HCT116 (cell line): ENCODE data around the gene ZNFX1. TPM values are rescaled to one million over a fixed set of nuclear protein-coding genes. Genes with fewer than 3 reads are reported as not detected.

Experiments
- ATAC-seq: fragments of 200-7000 bp; cut with Tn5 transposase; 2 replicates; pipeline ENCODE4 v1.9.1; 2020; ENCODE audit warnings: mild to moderate bottlenecking, moderate library complexity
- BruUV-seq: library from RNA; stranded (reverse); fragments of 400-500 nt; replicated peaks from 2 replicates; lab custom pipeline; 2021; lab: Mats Ljungman, UMichigan
- CTCF ChIA-PET: fragments of 300-600 bp; sonication (Branson Sonifier 250); formaldehyde crosslinking; loops from one replicate; lab custom pipeline; 2021; ENCODE audit warnings: antibody characterized with exemption; lab: Charles Lee
- POLR2A ChIA-PET: fragments of 300-600, 350-600 bp; sonication (Branson Sonifier 250); formaldehyde crosslinking; loops from one replicate; lab custom pipeline; 2021; ENCODE audit warnings: antibody characterized with exemption; lab: Charles Lee
- RAD21 ChIA-PET, 2 experiments: fragments of 300-600 bp; sonication (Branson Sonifier 250); formaldehyde crosslinking; loops; one replicate each; lab custom pipeline; 2023; ENCODE audit warnings: low total read pairs in 2 of 2; ENCODE audit not compliant: uncharacterized antibody in 2 of 2, unreplicated experiment in 2 of 2, low non-redundant PET in 1 of 2; lab: Charles Lee
- DNase-seq: peaks from one replicate; pipeline ENCODE4 v3.0.0-alpha.2; 2010; ENCODE audit warnings: low read depth, low spot score
- H2AFZ ChIP-seq: fragments of 200-600 bp; shearing (Covaris generic), sonication (generic); 2 replicates; pipeline ENCODE4 v1.6.1; 2017; ENCODE audit warnings: low read depth, mixed run types, mixed read lengths, antibody characterized with exemption, low read length; ENCODE audit not compliant: poor library complexity, severe bottlenecking
- H3K27ac ChIP-seq: 2 replicates; pipeline ENCODE4 v1.5.1; 2012; ENCODE audit warnings: low read depth, low read length
- H3K27me3 ChIP-seq: fragments of 200-600 bp; sonication (generic); 2 replicates; pipeline ENCODE4 v1.6.1; 2016; ENCODE audit warnings: mixed run types, low read length, mixed read lengths; ENCODE audit not compliant: insufficient read depth
- H3K36me3 ChIP-seq, 2 experiments: fragments of 200-500 bp in 1 of 2; fragments of 200-600 bp in 1 of 2; sonication (Bioruptor generic) in 1 of 2; sonication (generic) in 1 of 2; 2 replicates each; pipeline versions ENCODE4 v1.5.1 to v1.6.1; 2014 to 2016; ENCODE audit warnings: low read length in 2 of 2, inconsistent platforms in 1 of 2, mixed read lengths in 1 of 2, mixed run types in 1 of 2; ENCODE audit not compliant: insufficient read depth in 2 of 2, control insufficient read depth in 1 of 2
- H3K4me1 ChIP-seq, 2 experiments: fragments of 200-600 bp in 1 of 2; sonication (generic) in 1 of 2; 2 replicates each; pipeline versions ENCODE4 v1.5.1 to v1.6.1; 2012 to 2017; ENCODE audit warnings: low read length in 2 of 2, inconsistent platforms in 1 of 2, mild to moderate bottlenecking in 1 of 2, mixed read lengths in 1 of 2, mixed run types in 1 of 2, moderate library complexity in 1 of 2; ENCODE audit not compliant: insufficient read depth in 2 of 2, control insufficient read depth in 1 of 2
- H3K4me2 ChIP-seq: fragments of 200-600 bp; sonication (generic); 2 replicates; pipeline ENCODE4 v1.6.1; 2017; ENCODE audit warnings: mixed run types, low read length, mixed read lengths
- H3K4me3 ChIP-seq, 2 experiments: fragments of 200-600 bp in 1 of 2; sonication (generic) in 1 of 2; replicated peaks in 1 of 2; 2 replicates each; pipeline ENCODE4 v1.5.1; 2011 to 2016; ENCODE audit warnings: low read length in 2 of 2, control low read depth in 1 of 2, low read depth in 1 of 2, mild to moderate bottlenecking in 1 of 2, mixed read lengths in 1 of 2, mixed run types in 1 of 2
- H3K79me2 ChIP-seq: fragments of 200-600 bp; sonication (generic); 2 replicates; pipeline ENCODE4 v1.6.1; 2017; ENCODE audit warnings: mild to moderate bottlenecking, mixed run types, low read length, moderate library complexity, mixed read lengths; ENCODE audit not compliant: insufficient read depth
- H3K9ac ChIP-seq: fragments of 200-600 bp; sonication (generic); 2 replicates; pipeline ENCODE4 v1.6.1; 2016; ENCODE audit warnings: low read length, mixed read lengths
- H3K9me2 ChIP-seq: fragments of 200-600 bp; sonication (generic), shearing (Covaris generic); 2 replicates; pipeline ENCODE4 v1.6.1; 2017; ENCODE audit warnings: mixed run types, mild to moderate bottlenecking, moderate library complexity; ENCODE audit not compliant: insufficient read depth
- H3K9me3 ChIP-seq, 2 experiments: fragments of 200-500 bp in 1 of 2; fragments of 200-600 bp in 1 of 2; sonication (Bioruptor generic) in 1 of 2; sonication (generic) in 1 of 2; 2 replicates each; pipeline ENCODE4 v1.6.1; 2014 to 2017; ENCODE audit warnings: low read length in 2 of 2, mixed read lengths in 2 of 2, inconsistent platforms in 1 of 2, low read depth in 1 of 2, mild to moderate bottlenecking in 1 of 2, mixed run types in 1 of 2, moderate library complexity in 1 of 2; ENCODE audit not compliant: control insufficient read depth in 1 of 2, insufficient read depth in 1 of 2
- H4K20me1 ChIP-seq: fragments of 200-600 bp; sonication (generic), shearing (Covaris generic); 2 replicates; pipeline ENCODE4 v1.6.1; 2017; ENCODE audit warnings: mixed run types, mild to moderate bottlenecking, moderate library complexity; ENCODE audit not compliant: insufficient read depth
- CEBPB ChIP-seq: IDR thresholded peaks from 2 replicates; pipeline ENCODE4 v1.6.1; 2012; ENCODE audit warnings: low read depth
- CTCF ChIP-seq, 3 experiments: fragments of 200-600 bp in 1 of 3; sonication (generic) in 1 of 3; IDR thresholded peaks in 2 of 3; conservative IDR thresholded peaks in 1 of 3; 2 replicates each; pipeline ENCODE4 v1.5.1; 2012 to 2017; ENCODE audit warnings: low read depth in 2 of 3, low read length in 2 of 3, antibody characterized with exemption in 1 of 3, borderline replicate concordance in 1 of 3, control low read depth in 1 of 3, mild to moderate bottlenecking in 1 of 3, mixed read lengths in 1 of 3, mixed run types in 1 of 3, moderate library complexity in 1 of 3; ENCODE audit not compliant: insufficient read depth in 1 of 3
- FOSL1 ChIP-seq: IDR thresholded peaks from 2 replicates; pipeline ENCODE4 v1.6.1; 2012; ENCODE audit warnings: low read depth
- JUND ChIP-seq: IDR thresholded peaks from 2 replicates; pipeline ENCODE4 v1.6.1; 2012
- POLR2A ChIP-seq: IDR thresholded peaks from 2 replicates; pipeline ENCODE4 v1.7.0; 2011; ENCODE audit warnings: borderline replicate concordance; ENCODE audit not compliant: insufficient read depth, insufficient read length; ENCODE audit errors: extremely low read depth
- POLR2AphosphoS5 ChIP-seq: IDR thresholded peaks from 2 replicates; pipeline ENCODE4 v1.6.1; 2011; ENCODE audit warnings: mild to moderate bottlenecking, low read depth, low read length, moderate library complexity
- REST ChIP-seq: IDR thresholded peaks from 2 replicates; pipeline ENCODE4 v1.6.1; 2012; ENCODE audit warnings: low read depth
- SP1 ChIP-seq: IDR thresholded peaks from 2 replicates; pipeline ENCODE4 v1.6.1; 2012; ENCODE audit warnings: low read depth
- TCF7L2 ChIP-seq: IDR thresholded peaks from 2 replicates; pipeline ENCODE4 v1.7.0; 2011; ENCODE audit warnings: borderline replicate concordance, inconsistent platforms; ENCODE audit not compliant: insufficient read depth, insufficient read length; ENCODE audit errors: extremely low read depth
- ZNF274 ChIP-seq: fragments of 200-500 bp; sonication (Bioruptor generic); IDR thresholded peaks from 2 replicates; pipeline ENCODE4 v1.6.1; 2014; ENCODE audit warnings: mild to moderate bottlenecking, low read depth, low read length, inconsistent platforms
- intact Hi-C: fragments of 100-400 bp; cut with micrococcal nuclease; formaldehyde crosslinking; loops from 2 replicates; pipeline ENCODE4 v1.10.0; 2022
- total RNA-seq: library from RNA; stranded (reverse); gene quantifications from one replicate; pipeline ENCODE4 v1.2.1, GENCODE V29; 2021; ENCODE audit not compliant: unreplicated experiment

The ZNFX1 gene
- total RNA-seq, 1 experiment from 2014 or later, result 24.1 TPM

DNA sequence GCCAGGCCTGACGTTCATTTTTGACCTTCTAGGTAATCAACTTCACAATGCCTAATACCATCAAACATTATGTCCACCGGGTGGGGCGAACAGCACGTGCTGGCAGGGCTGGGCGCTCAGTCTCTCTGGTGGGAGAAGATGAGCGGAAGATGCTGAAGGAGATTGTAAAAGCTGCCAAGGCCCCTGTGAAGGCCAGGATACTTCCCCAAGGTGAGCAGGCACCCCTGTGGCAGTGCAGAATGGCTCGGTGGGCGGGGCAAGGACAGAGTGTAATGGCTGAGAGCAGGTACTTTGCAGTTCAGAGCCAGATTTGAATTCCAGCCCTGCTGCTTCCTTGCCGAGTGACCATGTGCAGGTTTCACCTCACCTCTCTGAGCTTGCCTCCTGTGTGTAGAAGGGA, 41.6 kb downstream of the ZNFX1 start:
- RAD21 ChIA-PET, result no interaction called here
- H3K9ac ChIP-seq, result no peak overlapping the region
- H3K27me3 ChIP-seq, result no peaks in the 10 kb centered on the region
- H3K4me1 ChIP-seq, result no peaks in the 10 kb centered on the region
- peak; percentile 47; the same call in 1 of the 2 replicates for ATAC-seq
- BruUV-seq, result no TSS peak
- TF ChIP-seq TCF7L2, result no peak
- TF ChIP-seq POLR2A, result no peak
- no peak for TF ChIP-seq POLR2AphosphoS5
- TF ChIP-seq FOSL1, result no peak
- no peak for TF ChIP-seq CTCF (IDR thresholded peaks at IDR 0.05 in 2 of 3, conservative IDR thresholded peaks at IDR 0.05 in 1 of 3; ENCODE audit: borderline replicate concordance in 1 of 3, insufficient read depth in 1 of 3, low read depth in 2 of 3, low read length in 2 of 3)
- no peak for TF ChIP-seq SP1
- no peaks in the 10 kb centered on the region for H3K79me2 ChIP-seq
- H3K36me3 ChIP-seq, result peaks cover 54 to 62% of the 10 kb centered on the region in 2 experiments
- H3K27ac ChIP-seq, result no peak overlapping the region
- H3K4me2 ChIP-seq, result no peak overlapping the region
- POLR2A ChIA-PET, result no interaction called here
- CTCF ChIA-PET, result no interaction called here
- intact Hi-C loops, result no loop called here
- DNase-seq, result no peak
- no peaks in the 10 kb centered on the region for H4K20me1 ChIP-seq
- H3K9me3 ChIP-seq, result no peaks in the 10 kb centered on the region
- no peaks in the 10 kb centered on the region for H3K9me2 ChIP-seq
- H3K4me3 ChIP-seq, result no peak overlapping the region
- no peak overlapping the region for H2AFZ ChIP-seq

GRCh38 chr20:49234831-49235230, 43.0 kb downstream of the ZNFX1 start:
- Histone ChIP-seq H3K36me3 (peaks cover 61 to 67% of the 10 kb centered on the region in 2 experiments), H4K20me1 (no peaks in the 10 kb centered on the region), H3K4me1 (no peaks in the 10 kb centered on the region), H3K9me2 (no peaks in the 10 kb centered on the region), H3K27ac (no peak overlapping the region), H3K4me3 (no peak overlapping the region), H3K27me3 (no peaks in the 10 kb centered on the region), H3K9me3 (no peaks in the 10 kb centered on the region), H3K9ac (no peak overlapping the region), H2AFZ (no peak overlapping the region), H3K4me2 (no peak overlapping the region), H3K79me2 (no peaks in the 10 kb centered on the region)
- intact Hi-C loops, result no loop called here
- ATAC-seq, result no peak
- RAD21 ChIA-PET, result no interaction called here
- no peak for TF ChIP-seq REST
- TF ChIP-seq POLR2A, result no peak
- no peak for TF ChIP-seq POLR2AphosphoS5
- TF ChIP-seq FOSL1, result no peak
- TF ChIP-seq ZNF274, result no peak
- no peak for TF ChIP-seq CEBPB
- TF ChIP-seq JUND, result no peak
- CTCF ChIA-PET, result no interaction called here
- POLR2A ChIA-PET, result no interaction called here
- BruUV-seq, result no TSS peak
- no peak for DNase-seq
